ENCODE results near the gene SUSD4. TPM values are rescaled to one million over a fixed set of nuclear protein-coding genes. Genes with fewer than 3 reads are reported as not detected.

The SUSD4 gene
- total and polyA plus RNA-seq, 10 of the 15 experiments (the other 5 are each of a cell fraction or from before 2014, with no cell fraction given) = 0.13 to 1.1 (median 0.26) TPM; not detected in 3

- no peak for TF ChIP-seq ZBTB11 (CRISPR knock-in tag; IDR thresholded peaks at IDR 0.05)
Observed at GRCh38 chr1:223259462-223259861, 104.5 kb downstream of the SUSD4 start (continued).

GRCh38 chr1:223258751-223259198 is 105.2 kb downstream of the SUSD4 start:
- 1% methylated on average over 6 of the region's 6 CpGs for WGBS (ENCODE audit: insufficient coverage, insufficient replicate concordance, low lambda C conversion rate, missing lambda C conversion rate)
- no peaks in the 10 kb centered on the region for H3K79me2 ChIP-seq (ENCODE audit: control insufficient read depth, insufficient read depth, low read length)
- H3K4me1 ChIP-seq (ENCODE audit: control insufficient read depth, insufficient read depth, low read length) = no peaks in the 10 kb centered on the region
- no peak overlapping the region for H2AFZ ChIP-seq (ENCODE audit: control insufficient read depth, low read depth, low read length)
- no peaks in the 10 kb centered on the region for H3K36me3 ChIP-seq (ENCODE audit: control insufficient read depth in 2 of 2, insufficient read depth in 2 of 2, low read length in 1 of 2)
- CTCF ChIA-PET = no interaction called here
- BruUV-seq (replicated peaks) = no TSS peak
- intact Hi-C loops (cut with micrococcal nuclease; ENCODE audit: unreplicated experiment) (no loop called here), in situ Hi-C loops (cut with MboI) (no loop called here)
- H3K27ac ChIP-seq (ENCODE audit: control insufficient read depth, insufficient read depth) = no peak overlapping the region
- POLR2A ChIA-PET = no interaction called here
- H3K4me2 ChIP-seq (ENCODE audit: control insufficient read depth, insufficient read depth) = no peak overlapping the region
- ATAC-seq (no peak), DNase-seq (ENCODE audit: low read depth, low spot score) (no peak), FAIRE-seq (no peak)
- RAD21 ChIA-PET (ENCODE audit: unreplicated experiment) = no interaction called here
- no peaks in the 10 kb centered on the region for H3K9me3 ChIP-seq (replicated peaks; ENCODE audit: control insufficient read depth, insufficient read depth, low read length)
- peaks cover 0 to 1% of the 10 kb centered on the region in 2 experiments; a peak in 2 of 4 replicates for H3K27me3 ChIP-seq (replicated peaks in 1 of 2; ENCODE audit: control insufficient read depth in 2 of 2, insufficient read depth in 2 of 2, low read length in 1 of 2)
- H4K20me1 ChIP-seq (ENCODE audit: control insufficient read depth, insufficient read depth) = no peaks in the 10 kb centered on the region
- SMC1A ChIA-PET (ENCODE audit: uncharacterized antibody, unreplicated experiment) = no interaction called here
- H3K9ac ChIP-seq (ENCODE audit: control insufficient read depth, insufficient read depth, low read length) = no peak overlapping the region
- H3K4me3 ChIP-seq = no peak overlapping the region
- no peak for TF ChIP-seq WRNIP1 (IDR thresholded peaks at IDR 0.05; ENCODE audit: borderline replicate concordance, low read depth, low read length)
- TF ChIP-seq PKNOX1 (IDR thresholded peaks at IDR 0.05) = no peak
- TF ChIP-seq CREB1 (IDR thresholded peaks at IDR 0.05; ENCODE audit: low read depth) = no peak
- TF ChIP-seq IRF4 (IDR thresholded peaks at IDR 0.05; ENCODE audit: low read depth, low read length) = no peak
- TF ChIP-seq RCOR1 (conservative IDR thresholded peaks at IDR 0.05; ENCODE audit: low read depth, low read length) = no peak
- TF ChIP-seq SREBF1 (IDR thresholded peaks at IDR 0.05; ENCODE audit: low read length) = no peak
- no peak for TF ChIP-seq PRDM15 (CRISPR knock-in tag; IDR thresholded peaks at IDR 0.05)
- no peak for TF ChIP-seq RAD51 (IDR thresholded peaks at IDR 0.05)

Measured in GM12878 (cell line).